Rectal smooth muscle tissue (tissue), 1 donor: Measurements from ENCODE around the gene PLD3.

Experiments used
- H3K27ac ChIP-seq: one replicate; pipeline ENCODE4 v1.7.0; 2013; ENCODE audit warnings: low read depth, low read length, inconsistent platforms
- H3K27me3 ChIP-seq: one replicate; pipeline ENCODE4 v1.7.0; 2013; ENCODE audit warnings: low read length; ENCODE audit not compliant: control insufficient read depth, insufficient read depth
- H3K36me3 ChIP-seq: one replicate; pipeline ENCODE4 v1.7.0; 2013; ENCODE audit warnings: low read length; ENCODE audit not compliant: control insufficient read depth, insufficient read depth
- H3K4me1 ChIP-seq: one replicate; pipeline ENCODE4 v1.7.0; 2013; ENCODE audit warnings: low read length; ENCODE audit not compliant: control insufficient read depth, insufficient read depth
- H3K4me3 ChIP-seq: one replicate; pipeline ENCODE4 v1.7.0; 2013; ENCODE audit warnings: low read length
- H3K9ac ChIP-seq: one replicate; pipeline ENCODE4 v1.7.0; 2013; ENCODE audit warnings: low read length

Gene PLD3

DNA sequence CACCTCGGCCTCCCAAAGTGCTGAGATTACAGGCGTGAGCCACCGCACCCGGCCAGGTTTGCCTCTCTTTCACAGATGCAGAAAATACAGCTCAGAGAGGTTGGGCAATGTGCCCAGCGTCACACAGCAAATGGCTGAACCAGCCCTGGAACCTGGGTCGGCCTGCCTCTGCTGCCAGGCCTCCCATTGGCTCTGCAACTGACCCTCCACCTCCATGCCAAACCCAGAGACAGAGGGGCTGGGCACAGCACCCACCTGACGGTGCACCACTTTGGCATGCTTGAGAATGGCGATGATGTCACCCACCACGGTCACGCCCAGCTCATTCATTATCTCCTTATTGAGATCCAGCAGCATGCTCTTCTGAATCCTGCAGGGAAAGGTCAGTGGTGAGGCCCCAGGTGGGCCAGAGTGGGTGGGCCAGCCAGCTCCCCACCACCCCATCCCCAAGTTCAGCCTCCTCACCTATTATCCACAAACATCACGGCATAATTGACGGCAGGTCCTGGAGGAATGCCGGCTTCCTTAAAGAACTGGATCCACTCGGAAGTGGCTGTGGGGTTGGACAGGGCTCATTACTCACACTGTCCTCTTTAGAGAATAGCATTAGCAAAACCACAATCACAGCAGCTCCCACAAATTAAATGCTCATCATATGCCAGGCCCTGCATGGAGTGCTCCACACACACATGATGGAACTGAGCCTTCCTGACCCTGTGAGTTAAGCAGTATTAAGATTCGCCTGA is 12.5 kb upstream of the PLD3 start:
- H3K4me3 ChIP-seq, result no peak overlapping the region
- H3K27ac ChIP-seq, result no peak overlapping the region
- no peak overlapping the region for H3K9ac ChIP-seq
- H3K27me3 ChIP-seq, result no peaks in the 10 kb centered on the region
- H3K36me3 ChIP-seq, result peaks cover 12% of the 10 kb centered on the region
- H3K4me1 ChIP-seq, result no peaks in the 10 kb centered on the region

DNA sequence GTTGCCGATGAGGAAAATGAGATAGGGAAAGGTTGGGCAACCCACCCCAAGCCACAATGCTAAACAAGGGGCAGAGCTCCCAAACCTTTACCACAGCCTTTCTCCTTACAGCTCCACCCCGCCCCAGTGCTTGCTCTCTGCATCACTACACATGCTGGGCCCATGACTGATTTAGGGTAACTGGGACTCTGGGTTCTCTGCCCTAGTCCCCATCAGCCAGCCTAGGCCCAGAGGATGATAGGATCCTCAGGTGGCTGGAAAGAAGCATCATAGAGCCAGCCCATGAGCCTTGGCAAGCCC is 11.9 kb upstream of the PLD3 start:
- Histone ChIP-seq H3K4me3 (no peak overlapping the region), H3K27ac (no peak overlapping the region), H3K36me3 (peaks cover 8% of the 10 kb centered on the region), H3K9ac (no peak overlapping the region), H3K27me3 (no peaks in the 10 kb centered on the region), H3K4me1 (no peaks in the 10 kb centered on the region)

DNA sequence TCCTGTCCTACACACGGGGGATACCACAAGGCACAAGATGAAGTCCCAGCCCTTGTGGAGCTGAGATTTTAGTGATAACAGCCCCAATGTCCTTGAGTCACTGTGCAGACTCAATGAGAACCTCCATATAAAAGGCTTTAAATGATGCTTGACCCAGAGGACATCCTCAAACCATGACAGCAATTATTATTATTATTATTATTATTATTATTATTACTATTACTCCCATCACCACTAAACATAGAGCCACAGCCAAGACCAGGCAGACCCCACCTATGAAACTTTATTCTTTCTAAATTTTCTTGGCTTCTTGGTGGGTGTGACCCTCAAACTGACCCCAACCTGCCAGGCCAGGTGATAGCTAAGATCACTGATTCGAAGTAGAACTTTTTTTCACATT is 11.4 kb upstream of the PLD3 start:
- Histone ChIP-seq H3K27me3 (no peaks in the 10 kb centered on the region), H3K9ac (no peak overlapping the region), H3K4me3 (no peak overlapping the region), H3K36me3 (peaks cover 6% of the 10 kb centered on the region), H3K27ac (no peak overlapping the region), H3K4me1 (no peaks in the 10 kb centered on the region)

DNA sequence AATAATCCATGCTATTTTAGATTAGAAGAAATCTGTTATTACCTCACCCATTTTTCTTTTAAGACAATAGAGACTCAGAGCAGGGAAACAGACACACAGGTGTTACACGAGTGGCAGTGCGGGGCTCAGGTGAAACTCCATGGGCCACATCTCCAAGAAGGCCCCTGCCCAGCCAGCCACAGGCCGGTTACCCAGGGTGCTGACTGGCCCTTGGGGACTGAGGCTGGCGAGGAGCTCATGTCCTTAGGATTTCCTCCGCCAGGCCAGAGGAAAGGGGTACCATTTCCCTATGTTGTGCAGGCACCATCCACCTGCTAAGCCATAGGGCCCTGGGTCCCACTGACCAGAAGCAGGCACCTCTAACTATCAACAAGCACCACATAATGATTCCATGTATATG is 10.9 kb upstream of the PLD3 start:
- Histone ChIP-seq H3K4me1 (no peaks in the 10 kb centered on the region), H3K36me3 (peaks cover 5% of the 10 kb centered on the region), H3K4me3 (no peak overlapping the region), H3K9ac (no peak overlapping the region), H3K27ac (no peak overlapping the region), H3K27me3 (no peaks in the 10 kb centered on the region)

DNA sequence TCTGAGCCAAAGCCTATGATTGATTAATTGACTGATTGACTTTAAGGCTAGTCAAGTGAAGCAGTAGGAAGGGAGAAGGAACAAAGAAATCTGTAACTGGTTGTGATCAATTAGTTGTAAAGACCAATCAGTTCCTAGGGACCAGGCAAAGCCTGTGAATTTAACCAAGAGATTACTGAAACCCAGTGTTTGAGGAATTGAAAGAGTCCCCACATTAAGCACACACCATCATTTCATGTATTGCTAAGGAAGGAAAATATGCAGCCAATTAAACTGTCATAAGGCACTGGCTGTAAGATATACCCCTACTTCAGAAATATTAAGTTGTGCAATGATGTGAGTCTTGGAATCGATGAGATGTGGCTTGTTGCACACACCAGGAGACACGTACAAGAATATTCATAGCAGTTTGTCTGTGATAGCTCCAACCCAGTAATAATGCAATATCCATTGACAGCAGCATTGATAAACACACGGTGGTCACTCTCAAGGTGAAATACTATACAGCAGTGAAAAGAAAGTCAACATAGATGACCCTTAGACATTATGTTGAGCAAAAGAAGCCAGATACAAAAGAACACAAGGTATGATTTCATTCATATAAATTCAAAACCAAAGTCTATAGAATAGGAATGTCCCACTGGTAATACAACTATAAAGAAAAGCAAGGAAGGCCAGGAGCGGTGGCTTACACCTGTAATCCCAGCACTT is 9.3 kb upstream of the PLD3 start:
- Histone ChIP-seq H3K4me1 (no peaks in the 10 kb centered on the region), H3K4me3 (no peak overlapping the region), H3K27me3 (no peaks in the 10 kb centered on the region), H3K9ac (no peak overlapping the region), H3K27ac (no peak overlapping the region), H3K36me3 (no peaks in the 10 kb centered on the region)

DNA sequence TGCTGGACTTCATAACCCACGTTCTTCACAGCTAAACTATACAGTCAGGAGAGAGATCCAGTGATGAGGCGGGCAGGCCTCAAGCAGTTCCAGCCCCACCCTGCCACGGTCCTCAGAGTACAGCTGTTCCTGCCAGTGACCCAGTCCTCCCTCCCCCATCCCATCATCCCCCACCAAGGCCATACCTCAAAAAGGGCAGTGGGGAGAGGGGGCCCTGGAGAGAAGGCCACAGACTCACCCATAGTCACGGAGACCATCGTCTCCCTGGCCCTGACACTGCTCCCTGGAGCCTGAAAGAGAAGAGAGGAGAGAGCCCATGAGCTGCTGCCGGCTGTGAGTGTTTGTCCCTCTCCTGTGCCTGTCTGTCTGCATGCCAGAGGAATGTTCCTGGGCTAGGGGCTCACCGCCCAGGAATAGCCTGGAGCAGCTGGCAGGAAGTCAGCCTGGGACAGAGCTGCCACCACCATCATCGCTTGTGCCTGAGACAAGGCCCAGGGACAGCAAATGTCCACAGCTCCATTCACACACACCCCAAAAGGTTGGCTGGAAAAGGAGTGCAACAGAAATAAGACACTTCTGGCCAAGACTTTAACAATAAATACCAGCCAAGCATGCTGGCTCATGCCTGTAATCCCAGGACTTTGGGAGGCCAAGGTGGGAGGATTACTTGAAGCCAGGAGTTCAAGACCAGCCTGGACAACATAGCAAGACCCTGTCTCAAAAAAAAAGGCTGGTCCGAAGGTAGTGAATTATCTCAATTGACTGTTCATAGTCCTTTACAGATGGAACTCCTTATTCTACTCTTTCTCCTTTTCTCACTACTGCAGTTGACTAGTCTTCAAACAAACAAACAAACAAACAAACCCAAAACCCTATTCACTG is 6.7 kb upstream of the PLD3 start:
- Histone ChIP-seq H3K27me3 (no peaks in the 10 kb centered on the region), H3K4me3 (no peak overlapping the region), H3K4me1 (no peaks in the 10 kb centered on the region), H3K36me3 (no peaks in the 10 kb centered on the region), H3K9ac (no peak overlapping the region), H3K27ac (no peak overlapping the region)

DNA sequence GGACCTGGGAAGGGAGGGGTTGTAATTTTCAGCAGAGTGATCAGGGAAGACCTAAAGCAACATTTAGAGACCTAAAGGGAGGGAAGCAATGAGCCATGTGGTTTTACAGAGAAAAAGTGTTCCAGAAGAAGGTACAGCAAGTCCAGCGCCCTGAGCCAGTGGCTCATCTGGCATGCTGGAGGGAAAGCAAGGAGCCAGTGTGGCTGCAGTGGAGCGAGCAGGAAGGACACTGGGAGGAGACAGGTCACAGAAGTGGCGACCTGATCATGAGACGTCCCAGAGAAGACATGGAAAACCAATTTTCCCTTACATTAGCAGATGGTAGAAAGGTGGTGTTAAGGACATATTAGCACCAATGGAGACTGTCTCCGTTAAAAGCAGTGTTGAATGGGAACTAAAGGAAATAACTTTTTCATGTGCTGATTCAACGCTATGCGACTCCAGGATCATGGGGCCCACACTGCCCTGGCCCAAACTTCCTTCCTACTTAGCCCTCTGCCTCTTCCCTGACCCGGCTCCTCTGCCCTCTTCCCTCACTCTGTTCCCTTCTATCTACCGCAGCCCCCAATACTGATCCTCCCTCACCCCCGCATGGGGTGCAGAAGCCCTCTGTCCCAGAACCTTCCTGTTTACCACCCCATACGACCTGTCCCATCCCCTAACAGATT is 5.7 kb upstream of the PLD3 start:
- H3K9ac ChIP-seq, result no peak overlapping the region
- H3K27ac ChIP-seq, result no peak overlapping the region
- no peaks in the 10 kb centered on the region for H3K27me3 ChIP-seq
- H3K4me3 ChIP-seq, result no peak overlapping the region
- peaks cover 5% of the 10 kb centered on the region for H3K4me1 ChIP-seq
- no peaks in the 10 kb centered on the region for H3K36me3 ChIP-seq

DNA sequence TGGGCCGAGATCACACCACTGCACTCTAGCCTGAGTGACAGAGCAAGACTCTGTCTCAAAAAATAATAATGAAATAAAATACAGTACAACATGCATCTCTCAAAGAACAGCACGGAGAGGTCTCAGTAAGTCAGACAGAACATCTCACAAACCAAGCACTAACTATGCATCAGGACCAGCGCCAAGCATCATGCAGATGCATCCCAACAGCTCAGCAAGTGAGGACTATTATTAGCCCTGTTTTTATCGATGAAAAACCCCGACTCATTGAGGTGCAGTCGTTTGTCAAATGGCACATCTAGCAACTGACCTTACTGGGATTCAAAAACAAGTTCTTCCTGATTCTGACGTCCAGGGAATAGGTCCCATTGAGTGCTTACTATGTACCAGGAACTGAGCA is 4.1 kb upstream of the PLD3 start:
- peaks cover 6% of the 10 kb centered on the region for H3K4me1 ChIP-seq
- no peaks in the 10 kb centered on the region for H3K27me3 ChIP-seq
- H3K27ac ChIP-seq, result no peak overlapping the region
- H3K36me3 ChIP-seq, result no peaks in the 10 kb centered on the region
- no peak overlapping the region for H3K4me3 ChIP-seq
- no peak overlapping the region for H3K9ac ChIP-seq

DNA sequence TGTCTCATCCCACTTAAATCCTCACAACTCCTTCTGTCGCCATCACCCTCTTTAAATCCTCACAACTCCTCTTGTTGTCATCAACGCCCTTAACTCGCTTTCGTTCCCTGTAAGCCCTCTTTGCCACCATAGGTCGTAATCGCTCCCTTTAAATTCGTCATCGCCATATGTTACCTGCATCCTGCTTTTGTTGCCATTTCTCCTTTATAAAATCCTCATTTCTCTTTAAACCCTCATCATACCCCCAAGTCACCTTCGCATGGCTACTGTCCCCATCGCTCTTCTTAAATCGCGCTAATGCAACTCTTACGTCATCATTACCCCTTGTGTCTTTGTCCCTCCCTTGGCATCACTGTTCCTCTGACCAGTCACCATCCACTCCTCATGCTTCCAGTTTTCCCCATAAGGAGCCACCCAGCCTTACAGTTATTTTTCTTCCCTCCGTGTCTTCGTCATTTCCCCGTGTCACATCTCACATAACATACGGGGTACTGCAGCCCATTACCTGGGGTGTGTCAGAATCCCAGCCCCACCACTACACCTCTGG is 539 bp downstream of the PLD3 start:
- Histone ChIP-seq H3K36me3 (no peaks in the 10 kb centered on the region), H3K4me3 (peak overlapping the region; percentile 78), H3K4me1 (peaks cover 6% of the 10 kb centered on the region), H3K27ac (peak overlapping the region; percentile 34), H3K27me3 (no peaks in the 10 kb centered on the region), H3K9ac (peak overlapping the region; percentile 41)

DNA sequence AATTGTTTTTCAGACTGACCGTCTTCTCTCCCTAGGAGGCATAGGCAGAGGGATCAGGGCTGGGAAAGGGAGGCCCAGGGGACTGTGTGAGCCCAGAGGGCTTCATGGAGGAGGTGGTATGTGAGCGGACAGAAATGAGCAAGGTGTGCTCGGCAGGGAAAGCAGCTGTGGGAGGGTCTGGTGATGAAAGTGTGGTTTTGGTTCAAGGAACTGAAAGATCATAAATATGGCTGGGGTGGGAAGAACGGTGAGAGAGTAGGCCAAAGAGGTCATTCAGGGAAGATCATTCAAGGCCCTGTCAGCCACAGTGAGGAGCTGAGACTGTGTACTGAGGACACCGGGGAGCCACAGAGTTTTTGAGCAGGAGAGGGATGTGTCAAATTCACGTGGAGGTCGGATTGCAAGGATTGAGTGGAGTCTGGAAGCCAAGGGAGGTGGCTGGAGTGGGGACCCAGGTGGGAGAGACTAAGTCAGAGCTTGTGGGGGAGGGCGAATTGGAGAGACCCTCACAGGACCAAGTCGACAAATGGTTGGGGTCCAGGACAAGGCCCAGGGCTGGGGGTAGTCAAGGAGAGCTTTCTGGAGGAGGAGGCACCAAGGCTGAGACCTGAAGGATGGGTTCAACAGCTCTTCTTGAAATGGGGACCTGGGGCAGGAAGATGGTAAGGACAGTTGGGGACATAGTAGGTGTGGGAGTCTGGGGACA is 7.6 kb downstream of the PLD3 start:
- no peaks in the 10 kb centered on the region for H3K4me1 ChIP-seq
- no peak overlapping the region for H3K4me3 ChIP-seq
- H3K9ac ChIP-seq, result no peak overlapping the region
- no peaks in the 10 kb centered on the region for H3K27me3 ChIP-seq
- no peaks in the 10 kb centered on the region for H3K36me3 ChIP-seq
- no peak overlapping the region for H3K27ac ChIP-seq

DNA sequence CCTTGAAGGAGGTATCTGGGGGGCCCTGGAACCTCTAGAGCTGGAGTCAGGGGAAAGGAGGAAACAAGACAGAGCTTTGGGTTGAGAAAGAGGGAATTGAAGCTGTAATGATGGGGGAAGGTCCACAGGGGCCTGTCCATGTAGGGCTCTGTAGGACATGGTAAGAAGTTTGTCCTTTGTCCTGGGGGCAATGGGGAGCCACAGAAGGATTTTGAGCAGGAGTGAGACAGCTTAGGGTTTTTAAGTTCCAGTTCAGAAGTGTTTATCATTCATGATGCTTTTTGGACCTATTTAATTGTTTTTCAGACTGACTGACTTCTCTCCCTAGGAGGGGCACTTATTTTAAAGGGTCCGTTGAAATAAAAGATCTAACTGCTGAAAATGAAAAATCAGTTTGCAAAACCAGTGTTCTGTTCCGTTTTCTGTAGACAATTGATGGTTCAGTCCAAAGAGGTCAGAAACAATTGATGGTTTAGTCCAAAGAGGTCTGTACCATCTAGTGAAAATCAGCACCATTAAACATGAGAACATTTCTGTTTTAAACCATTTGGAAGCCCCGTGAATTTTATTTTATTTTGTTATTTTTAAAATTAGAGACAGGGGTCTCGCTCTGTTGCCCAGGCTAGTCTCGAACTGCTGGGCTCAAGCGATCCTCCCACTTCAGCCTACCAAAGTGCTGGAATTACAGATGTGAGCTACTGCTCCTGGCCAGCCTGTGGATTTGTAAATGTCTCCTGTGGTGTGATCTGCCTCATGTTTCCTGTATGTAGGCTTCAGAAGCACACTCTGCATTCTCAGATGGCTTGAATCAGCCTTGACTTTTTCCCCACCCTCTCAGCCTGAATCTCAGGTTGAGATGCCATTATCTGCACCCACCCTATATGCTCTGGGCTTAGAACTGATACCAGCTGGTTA is 8.4 kb downstream of the PLD3 start:
- Histone ChIP-seq H3K4me3 (no peak overlapping the region), H3K27ac (no peak overlapping the region), H3K27me3 (no peaks in the 10 kb centered on the region), H3K9ac (no peak overlapping the region), H3K4me1 (no peaks in the 10 kb centered on the region), H3K36me3 (no peaks in the 10 kb centered on the region)
